ENCODE measurements around the gene SKOR2. TPM values are rescaled to one million over a fixed set of nuclear protein-coding genes. Genes with fewer than 3 reads are reported as not detected.

SKOR2 gene
- total RNA-seq, 2 experiments from 2014 or later = not detected

DNA sequence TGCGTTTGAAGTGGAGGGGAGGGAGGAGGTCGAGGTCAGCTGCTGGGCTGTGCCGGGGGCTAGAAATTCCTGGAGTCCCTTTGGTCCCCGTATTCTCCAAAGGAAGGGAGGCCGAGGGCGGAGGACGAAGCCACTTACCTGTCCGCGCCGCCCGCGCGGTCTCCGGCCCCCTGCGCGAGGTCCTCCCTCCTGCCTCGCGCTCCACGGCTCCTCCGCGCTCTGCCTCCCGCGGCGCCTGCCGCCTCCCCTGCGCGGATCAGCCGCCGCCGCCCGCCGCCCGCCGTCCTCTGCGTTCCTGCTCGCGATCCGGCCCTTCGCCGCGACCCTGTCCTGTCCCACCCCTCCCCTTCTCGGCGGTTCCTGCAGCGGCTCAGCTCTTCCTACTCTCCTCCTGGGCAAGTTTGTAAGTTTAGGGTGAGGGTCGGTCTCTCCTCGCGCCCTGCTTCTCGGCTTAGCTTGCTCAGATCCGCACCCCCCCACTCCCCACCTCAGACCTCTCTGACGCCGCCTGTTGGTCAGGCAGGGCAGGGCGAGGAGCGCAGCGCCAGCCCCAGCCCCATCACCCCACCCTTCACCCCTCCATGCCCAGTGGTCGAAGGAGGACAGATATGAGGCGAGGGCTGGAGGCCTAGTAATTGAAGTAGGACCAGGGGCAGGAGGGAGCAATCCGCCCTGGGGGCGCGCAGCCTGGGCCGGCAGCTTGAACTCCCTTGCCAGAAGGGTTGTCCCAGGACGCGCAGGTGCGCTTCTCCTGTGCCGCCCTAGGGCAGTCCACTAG is 9.7 kb upstream of the SKOR2 start:
- POLR2A ChIA-PET = no interaction called here
- CTCF ChIA-PET = no interaction called here

DNA sequence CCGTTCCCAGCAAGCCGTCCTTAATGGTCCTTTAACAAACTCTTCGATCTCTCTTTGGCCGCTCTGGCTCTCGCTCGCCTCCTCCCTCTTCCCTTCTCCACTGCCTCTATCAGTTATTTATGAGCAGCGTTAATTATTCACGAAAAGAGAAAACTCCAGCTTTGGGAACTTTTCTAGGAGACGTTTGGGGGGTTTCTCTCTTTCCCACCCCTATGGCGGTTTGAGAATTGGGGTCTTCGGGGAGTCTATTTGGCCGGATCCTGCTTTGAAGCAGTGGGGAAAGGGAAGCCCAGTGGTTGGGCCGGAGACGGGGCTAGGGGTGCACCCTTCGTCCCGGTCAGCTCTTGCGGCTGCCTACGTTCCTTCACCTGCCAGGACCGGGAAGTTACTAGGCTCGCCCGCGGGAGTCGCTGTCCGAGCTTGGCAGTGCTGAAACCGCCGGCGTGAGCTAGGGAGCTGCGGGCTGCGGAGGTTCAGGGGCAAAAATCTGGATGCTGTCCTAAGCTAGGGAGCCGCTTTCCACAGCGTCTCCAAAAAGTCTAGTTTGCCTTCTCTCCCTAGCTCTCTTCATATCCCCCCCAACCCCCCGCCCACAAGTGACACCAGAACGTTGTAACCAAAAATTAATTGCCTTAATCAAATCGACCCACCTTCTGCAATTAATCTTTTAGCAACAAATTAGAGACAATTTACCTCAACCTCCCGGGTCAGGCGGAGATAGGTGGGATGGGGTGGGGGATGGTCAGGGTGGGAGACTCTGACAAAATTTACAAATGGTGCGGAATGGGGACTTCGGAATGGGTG is 8.9 kb upstream of the SKOR2 start:
- ChIA-PET CTCF (no interaction called here), POLR2A (no interaction called here)

DNA sequence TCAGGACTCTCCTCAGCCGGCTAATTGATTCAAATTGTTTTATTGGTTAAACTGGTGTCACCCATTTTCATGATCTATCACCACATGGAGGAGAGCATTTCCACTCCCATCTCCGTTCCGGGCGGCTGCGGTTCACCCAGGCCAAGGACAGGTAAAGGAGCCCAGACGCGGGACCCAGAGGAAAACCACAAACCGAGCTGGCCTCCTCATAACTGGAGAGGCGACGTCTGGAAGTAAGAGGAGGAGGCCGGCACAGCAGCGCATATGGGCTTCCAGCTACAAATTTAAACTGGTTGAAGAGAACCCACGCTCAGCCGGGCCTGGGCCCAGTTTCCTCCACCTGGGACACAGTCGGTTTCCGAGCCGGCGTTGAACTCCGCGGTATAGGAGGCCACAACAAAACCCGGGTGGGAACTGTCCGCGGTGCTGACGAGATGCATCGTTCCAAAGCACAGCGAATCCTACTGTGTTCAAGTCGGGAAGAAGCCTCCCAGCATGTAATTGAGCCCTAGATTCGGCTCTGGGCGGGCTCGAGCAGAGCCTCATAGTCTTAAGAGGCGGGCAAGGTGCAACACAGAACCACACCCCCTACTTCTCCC is 3.0 kb upstream of the SKOR2 start:
- ChIA-PET POLR2A (no interaction called here), CTCF (no interaction called here)

DNA sequence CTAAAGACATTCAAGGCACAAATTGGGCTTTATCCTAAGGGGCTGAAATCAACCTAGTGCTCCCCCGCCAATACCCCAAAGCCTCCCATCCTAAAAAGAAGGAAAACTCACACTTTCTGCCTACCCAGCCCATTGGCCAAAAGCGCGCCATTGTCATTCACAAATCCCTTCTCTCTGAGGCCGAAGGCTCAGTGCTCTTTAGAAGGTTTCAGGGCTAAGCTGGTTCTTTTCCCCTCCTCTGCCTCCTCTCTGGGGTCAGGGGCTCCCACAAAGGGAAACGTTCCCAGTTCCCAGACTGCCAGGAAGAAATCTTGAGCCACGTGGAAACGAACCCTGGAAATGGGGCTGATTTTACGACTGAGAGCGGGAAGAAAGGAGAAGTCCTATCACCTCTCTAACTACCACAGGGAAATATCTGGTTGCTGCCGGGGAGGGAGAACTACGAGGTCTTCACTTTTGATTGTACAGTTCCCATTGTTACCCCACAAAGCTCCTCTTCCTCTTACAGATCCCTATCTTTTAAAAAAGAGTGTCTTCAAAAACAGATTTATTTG is 1.7 kb upstream of the SKOR2 start:
- CTCF ChIA-PET = no interaction called here

DNA sequence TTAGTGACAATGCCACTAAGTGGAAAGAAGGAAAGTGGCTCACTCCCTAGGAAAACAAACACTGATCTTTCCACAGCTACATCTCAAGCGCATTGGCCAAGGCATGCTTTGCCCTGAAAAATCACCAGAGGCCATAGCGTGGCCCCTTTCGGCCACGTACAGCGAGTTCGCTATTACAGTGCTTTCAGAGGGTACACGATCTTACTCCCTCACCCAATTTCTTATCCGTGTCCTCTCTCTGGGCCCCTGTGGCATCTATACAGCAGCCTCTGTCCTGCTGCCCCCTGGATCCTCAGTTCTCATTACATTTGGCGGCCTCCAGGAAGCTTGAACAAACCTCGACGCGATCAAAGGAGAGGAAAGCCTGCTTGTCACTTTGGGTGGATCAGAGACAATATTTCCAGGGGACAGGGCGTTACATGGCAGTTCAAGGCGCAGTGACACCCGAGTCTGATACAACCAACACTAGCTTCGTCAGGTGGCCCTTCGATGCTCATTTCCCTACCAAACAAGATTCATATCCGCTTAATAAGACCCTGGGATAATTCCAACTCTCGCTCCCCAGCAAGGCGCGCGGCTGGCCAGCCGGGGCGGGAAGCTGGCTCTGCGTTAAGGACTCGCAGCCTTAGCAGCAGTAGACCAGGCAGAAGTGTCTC is 941 bp downstream of the SKOR2 start:
- POLR2A ChIA-PET = no interaction called here
- CTCF ChIA-PET = no interaction called here

More for the DNA sequence above, 1.7 kb upstream of the SKOR2 start:
- POLR2A ChIA-PET = no interaction called here

DNA sequence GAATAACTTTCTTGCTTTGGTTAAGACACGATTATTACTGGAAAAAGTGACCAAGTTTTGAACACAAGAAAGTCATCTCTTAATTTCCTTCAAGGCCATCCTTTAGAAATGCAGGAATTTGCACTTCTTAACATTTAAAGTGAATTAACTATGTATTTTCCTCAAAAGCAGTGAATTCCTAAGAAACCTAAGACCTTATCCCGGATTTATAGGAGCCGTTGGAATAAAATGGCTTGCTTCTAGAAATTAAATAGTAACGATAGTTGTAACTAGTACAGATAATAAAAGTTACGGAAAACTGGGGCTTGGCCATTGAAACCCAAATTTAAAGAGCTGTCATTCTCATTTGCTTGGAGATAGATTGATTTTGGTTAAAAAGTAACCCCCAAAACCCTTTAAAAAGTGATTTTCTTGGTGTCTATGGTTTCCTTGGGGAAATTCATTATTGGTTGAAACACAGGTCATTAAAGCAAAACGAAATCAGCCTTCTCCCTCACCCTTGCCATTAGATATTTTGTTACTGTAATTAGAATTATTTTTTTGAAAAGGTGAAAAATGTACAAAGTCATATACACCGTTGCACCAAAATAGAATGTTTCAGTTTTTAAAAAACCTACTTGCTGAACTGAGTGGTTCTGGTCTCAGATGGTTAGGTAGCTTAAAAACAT is 2.0 kb downstream of the SKOR2 start:
- ChIA-PET CTCF (no interaction called here), POLR2A (no interaction called here)

DNA sequence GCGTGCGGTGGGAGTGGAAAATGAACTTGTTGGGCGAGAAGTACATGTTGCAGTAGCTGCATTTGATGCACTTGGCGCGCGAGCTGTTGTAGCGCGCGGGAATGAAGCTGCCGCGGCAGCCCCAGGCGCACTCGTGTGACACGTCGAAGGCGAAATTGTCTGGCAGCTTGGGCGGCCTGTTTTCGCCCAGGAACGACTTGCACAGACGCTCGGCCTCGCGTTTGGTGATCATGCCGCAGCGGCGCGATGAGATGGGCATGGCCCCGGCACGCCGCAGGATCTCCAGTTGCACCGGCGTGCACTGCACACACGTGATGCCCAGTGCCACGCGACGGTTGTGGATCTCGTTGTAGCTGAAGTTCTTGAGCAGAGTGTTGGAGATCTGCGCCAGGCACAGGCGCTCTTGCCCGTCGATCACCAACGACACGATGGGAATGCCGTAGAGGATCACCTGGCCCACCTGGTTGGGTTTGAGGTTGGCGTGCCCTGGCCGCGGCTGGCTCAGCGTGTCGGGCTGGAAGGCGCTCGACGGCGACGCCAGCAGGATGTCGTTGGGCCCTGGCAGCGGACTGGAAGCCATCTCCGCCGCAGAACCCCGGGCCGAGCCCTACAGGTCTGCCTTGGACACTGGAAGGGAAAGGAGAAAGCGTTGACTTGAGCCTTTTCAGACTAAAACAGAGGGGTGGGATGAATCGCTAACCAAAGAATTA is 2.7 kb downstream of the SKOR2 start:
- POLR2A ChIA-PET = no interaction called here
- CTCF ChIA-PET = no interaction called here

DNA sequence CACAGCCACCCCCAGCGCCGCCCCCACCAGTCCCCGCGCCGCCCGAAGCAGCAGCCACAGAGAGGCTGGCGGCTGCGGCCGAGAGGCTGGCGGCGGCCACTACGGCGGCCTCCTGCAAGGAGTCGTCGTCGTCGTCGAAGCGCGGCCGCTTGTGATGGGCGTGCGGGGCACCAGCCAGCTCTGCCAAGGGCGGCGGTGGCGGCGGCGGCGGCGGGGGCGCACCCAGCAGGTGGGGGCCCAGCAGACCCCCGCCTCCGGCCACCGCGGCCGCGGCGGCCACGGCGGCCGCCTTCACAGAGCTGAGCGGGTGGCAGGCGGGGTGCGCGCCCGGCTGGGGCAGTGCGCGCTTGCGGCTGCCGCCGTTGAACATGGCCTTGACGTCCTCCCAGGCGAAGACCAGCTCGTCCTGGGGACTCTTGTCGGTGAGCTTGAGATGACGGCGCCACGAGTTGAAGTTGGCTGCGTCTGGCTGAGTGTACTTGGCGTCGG is 3.3 kb downstream of the SKOR2 start:
- POLR2A ChIA-PET = no interaction called here
- CTCF ChIA-PET = no interaction called here

DNA sequence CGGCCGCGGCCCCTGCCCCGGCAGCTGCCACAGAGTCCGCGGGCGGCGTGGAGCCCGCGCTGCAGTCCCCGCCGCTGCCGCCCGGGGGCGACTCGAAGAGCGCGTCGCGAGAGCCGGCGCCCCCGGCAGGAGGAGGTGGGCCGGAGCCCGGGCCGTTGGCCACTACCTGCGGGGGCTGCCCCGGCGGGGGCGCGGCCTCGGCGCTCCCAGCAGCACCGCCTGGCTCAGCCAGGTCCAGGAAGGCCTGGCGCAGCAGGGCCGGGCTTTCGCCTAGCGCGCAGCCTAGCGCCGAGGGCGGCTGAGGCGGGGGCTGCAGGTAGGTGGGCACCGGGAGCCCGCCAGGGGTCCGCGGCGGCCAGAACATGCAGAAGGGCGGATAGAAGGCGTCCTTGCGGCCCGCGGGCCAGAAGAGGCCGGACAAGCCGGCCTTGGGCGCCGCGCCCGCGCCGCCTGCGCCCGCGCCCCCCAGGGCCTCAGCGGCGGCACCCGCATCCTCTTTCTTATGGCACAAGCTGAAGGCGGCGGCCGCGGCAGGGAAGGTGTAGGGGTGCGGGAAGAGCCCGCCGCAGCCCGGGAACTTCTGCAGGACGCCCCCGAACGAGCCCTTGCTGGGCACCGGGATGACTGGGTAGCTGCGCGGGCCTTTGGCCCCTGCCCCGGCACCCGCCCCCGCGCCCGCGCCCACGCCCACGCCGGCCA is 3.9 kb downstream of the SKOR2 start:
- POLR2A ChIA-PET = no interaction called here
- CTCF ChIA-PET = no interaction called here

DNA sequence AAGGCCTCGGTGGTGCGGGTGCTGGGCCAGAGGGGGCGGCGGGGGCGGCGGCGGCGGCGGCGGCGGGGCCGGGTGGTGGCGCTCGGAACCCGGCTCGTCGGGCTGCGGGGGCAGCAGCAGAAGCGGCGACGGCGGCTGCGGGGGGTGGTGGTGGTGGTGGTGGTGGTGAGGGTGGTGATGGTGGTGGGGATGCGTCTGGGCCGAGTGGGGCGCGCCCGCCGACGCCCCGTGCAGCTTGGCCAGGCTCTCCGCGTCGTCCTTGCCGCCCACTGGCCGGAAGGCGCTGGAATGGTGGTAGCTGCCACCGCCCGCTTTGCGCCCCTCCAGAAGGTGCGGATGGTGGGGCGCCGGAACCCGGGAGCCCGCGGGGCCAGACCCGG is 4.4 kb downstream of the SKOR2 start:
- CTCF ChIA-PET = interaction anchor here (0.9 kb wide), 1 partner anchor 508 kb away, joined by 3 read pairs; no protein-coding TSS in a partner anchor
- POLR2A ChIA-PET = no interaction called here

DNA sequence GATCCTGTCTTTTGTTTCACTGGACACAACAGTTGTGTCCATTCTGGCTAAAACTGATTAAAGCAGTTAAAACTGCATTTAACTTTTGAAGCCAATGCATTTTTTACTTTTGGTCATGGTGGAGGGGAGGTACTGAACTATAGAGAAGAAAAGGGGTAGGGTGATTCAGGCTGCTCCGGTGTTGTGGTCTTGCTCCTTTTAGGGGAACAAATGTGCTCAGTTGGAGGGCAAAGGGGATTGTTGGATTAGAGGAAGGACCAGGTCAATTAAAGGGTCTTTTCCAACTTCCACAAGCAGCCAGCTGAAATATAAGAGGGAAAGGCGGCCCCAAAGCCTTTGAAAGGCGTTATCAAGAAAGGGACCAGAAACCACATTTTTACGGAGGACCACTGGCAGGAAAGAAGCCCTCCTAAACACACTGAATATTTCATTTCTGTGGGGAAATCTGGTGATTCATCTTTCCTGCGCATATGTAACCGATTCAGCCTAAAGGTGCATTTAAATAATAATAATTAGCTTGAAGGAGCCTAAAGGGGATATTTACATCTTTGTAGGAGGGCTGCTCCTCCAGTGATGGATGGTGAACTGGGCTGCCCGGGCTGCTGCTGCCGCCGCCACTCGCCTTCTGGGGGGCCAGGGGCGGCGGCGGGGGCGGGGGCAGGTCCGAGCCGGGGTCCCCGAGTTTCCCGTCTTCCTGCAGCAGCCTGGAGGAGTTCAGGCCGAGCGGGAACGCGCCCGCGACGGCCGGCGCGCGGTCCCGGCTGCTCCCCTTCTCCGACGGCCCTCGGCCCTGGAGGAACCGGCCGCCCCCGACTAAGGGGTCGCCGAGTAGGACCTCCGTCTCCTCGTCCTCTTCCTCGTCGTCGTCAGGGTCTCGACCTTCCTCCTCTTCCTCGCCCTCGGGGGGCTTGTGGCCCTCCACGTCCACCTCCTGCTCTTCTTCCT is 5.2 kb downstream of the SKOR2 start:
- ChIA-PET CTCF (interaction anchor here (0.9 kb wide), 1 partner anchor 509 kb away, joined by 3 read pairs; no protein-coding TSS in a partner anchor), POLR2A (no interaction called here)

DNA sequence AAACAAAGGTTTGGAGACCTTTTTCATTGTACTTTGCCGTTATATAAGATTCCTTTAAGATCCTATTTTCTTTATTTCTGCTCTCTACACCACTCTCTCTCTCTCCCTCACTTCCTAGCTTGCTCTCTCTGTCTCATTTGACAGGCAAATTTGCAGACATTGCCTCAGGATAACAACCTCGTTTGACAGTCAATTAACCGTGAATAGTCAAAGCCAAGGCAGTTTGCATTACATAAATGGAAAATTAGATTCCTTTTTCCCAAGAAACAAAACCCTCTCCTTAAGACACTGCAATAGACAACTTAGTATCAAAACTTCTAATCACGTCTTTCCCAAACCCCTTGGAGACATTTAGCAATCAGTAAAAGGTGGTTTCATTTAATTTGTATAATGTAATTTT is 7.4 kb downstream of the SKOR2 start:
- ChIA-PET CTCF (no interaction called here), POLR2A (no interaction called here)

DNA sequence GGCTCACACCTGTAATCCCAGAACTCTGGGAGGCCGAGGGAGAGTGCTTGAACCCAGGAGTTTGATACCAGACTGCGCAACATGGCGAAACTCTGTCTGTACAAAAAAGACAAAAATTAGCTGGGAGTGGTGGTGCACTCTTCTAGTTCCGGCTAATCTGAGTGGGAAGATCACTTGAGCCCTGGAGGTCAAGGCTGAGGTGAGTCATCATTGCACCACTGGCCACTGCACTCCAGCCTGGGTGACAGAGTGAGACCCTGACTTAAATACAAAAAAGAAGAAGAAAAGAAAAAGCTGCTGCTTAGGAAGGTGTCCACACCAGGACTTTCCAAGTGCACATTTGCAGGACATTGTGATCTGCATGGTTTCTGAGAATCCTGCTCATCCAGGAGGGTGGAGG is 16.4 kb downstream of the SKOR2 start:
- CTCF ChIA-PET = no interaction called here
- POLR2A ChIA-PET = no interaction called here

DNA sequence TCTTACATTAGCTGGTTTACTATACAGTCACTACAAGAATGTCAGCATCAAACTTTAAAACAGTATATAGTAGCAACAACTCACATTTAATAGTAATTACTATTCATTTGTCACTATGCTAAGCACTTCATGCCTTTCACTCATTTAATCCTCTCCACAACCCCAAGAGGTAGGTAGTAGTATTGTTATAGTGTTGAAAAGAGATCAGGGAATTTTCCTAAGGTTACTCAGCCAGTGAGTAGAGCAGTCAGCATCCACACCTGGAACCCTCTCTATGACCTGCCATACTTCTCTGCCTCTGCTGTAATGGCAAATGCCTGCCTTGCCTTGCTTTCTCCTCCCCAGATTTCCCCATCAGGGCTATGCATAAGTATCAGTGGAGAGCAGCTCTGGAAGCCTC is 24.8 kb downstream of the SKOR2 start:
- POLR2A ChIA-PET = no interaction called here

DNA sequence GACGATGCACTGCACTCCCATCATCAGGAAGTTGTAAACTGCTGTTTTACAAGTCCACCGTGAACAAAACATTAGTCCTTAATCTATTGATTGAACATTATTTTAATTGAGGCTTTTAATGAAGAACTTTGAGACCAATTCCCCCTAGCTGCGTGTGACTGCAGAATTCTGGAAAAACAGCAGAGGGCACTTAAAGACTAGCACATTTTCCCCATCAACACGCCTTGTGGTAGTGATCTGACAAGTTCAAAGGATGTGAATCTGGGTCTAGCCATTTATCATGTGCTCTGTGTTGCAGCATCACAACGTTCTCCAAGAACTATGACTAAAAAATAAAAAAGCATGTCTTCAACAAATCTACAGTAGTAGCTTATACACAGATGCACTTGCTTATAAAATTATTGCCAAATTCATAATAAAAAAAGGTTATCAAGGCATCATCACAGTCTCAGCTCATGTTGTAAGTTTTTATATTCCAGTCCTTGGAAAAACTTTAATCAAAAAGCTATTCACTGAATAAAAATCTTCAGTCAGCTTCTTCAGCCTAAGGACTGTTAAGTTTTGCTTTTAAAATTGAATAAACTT is 35.8 kb downstream of the SKOR2 start:
- CTCF ChIA-PET = interaction anchor here (0.6 to 1.3 kb wide), 4 partner anchors 11 to 535 kb away, joined by 3 to 5 read pairs (median 4); no protein-coding TSS in a partner anchor

More for the DNA sequence above, 24.8 kb downstream of the SKOR2 start:
- CTCF ChIA-PET = no interaction called here

DNA sequence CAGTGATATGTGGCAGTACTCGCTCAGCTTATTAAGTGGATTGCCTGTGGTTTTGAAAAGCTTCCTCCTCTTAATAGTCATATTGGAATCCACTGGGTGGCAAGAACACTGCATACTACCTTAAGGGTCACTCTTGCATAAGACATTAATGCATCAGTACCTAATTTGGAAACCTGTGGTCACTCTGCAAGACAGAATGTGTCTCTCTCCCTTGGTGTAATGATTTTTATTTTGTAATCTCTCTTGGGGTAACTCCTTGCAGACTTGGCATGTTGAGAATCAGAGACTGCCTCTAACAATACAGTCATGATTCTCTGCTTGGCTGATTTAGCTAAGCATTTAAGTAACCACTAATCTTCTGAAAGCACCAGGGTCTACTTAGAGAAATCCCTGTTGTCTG is 42.3 kb downstream of the SKOR2 start:
- POLR2A ChIA-PET = no interaction called here
- CTCF ChIA-PET = interaction anchor here (1.9 kb wide), 1 partner anchor 108 kb away, joined by 5 read pairs; no protein-coding TSS in a partner anchor

More for the DNA sequence above, 35.8 kb downstream of the SKOR2 start:
- POLR2A ChIA-PET = no interaction called here
